SK-N-SH (cell line): ENCODE results near the gene BAZ1A. TPM values are rescaled to one million over a fixed set of nuclear protein-coding genes. Genes with fewer than 3 reads are reported as not detected.

Experiments used
- CTCF ChIA-PET: fragments of 300-600, 350-600 bp; formaldehyde crosslinking; extraction: SDS; loops from one replicate; lab custom pipeline; 2021; lab: Yijun Ruan, JAX
- POLR2A ChIA-PET: fragments of 350-600 bp; sonication (Branson Sonifier 250); formaldehyde crosslinking; extraction: SDS; loops from one replicate; lab custom pipeline; 2020; ENCODE audit warnings: antibody characterized with exemption, inconsistent platforms; lab: Yijun Ruan, JAX
- DNase-seq: peaks from one replicate; pipeline ENCODE4 v3.0.0; 2012
- H2AFZ ChIP-seq: fragments of 200-600 bp; sonication (generic); 2 replicates; pipeline ENCODE4 v1.8.1; 2016; ENCODE audit warnings: antibody characterized with exemption, mild to moderate bottlenecking, low read depth
- H3F3A ChIP-seq: fragments of 200-600 bp; sonication (generic); replicated peaks from 2 replicates; pipeline ENCODE3; 2016; ENCODE audit warnings: antibody characterized with exemption, mild to moderate bottlenecking; ENCODE audit not compliant: insufficient read depth
- H3K27ac ChIP-seq, 2 experiments: fragments of 200-500 bp in 1 of 2; fragments of 200-600 bp in 1 of 2; sonication (Bioruptor generic) in 1 of 2; sonication (generic), shearing (Covaris generic) in 1 of 2; 2 replicates each; pipeline versions ENCODE4 v1.5.1 to v1.6.1; 2014 to 2016; ENCODE audit warnings: low read depth in 2 of 2, inconsistent platforms in 1 of 2, low read length in 1 of 2, mild to moderate bottlenecking in 1 of 2, mixed read lengths in 1 of 2
- H3K27me3 ChIP-seq: fragments of 200-600 bp; sonication (generic), shearing (Covaris generic); 2 replicates; pipeline ENCODE4 v1.6.1; 2016; ENCODE audit warnings: mixed run types; ENCODE audit not compliant: insufficient read depth
- H3K36me3 ChIP-seq, 2 experiments: fragments of 200-500 bp in 1 of 2; fragments of 200-600 bp in 1 of 2; sonication (Bioruptor generic) in 1 of 2; sonication (generic) in 1 of 2; replicated peaks in 1 of 2; 2 replicates each; pipeline versions ENCODE3 to v1.5.1; 2014 to 2016; ENCODE audit warnings: low read length in 1 of 2, mild to moderate bottlenecking in 1 of 2; ENCODE audit not compliant: insufficient read depth in 2 of 2, control insufficient read depth in 1 of 2
- H3K4me1 ChIP-seq, 2 experiments: fragments of 200-500 bp in 1 of 2; fragments of 200-600 bp in 1 of 2; sonication (Bioruptor generic) in 1 of 2; sonication (generic), shearing (Covaris generic) in 1 of 2; 2 replicates each; pipeline versions ENCODE4 v1.5.1 to v1.6.1; 2014 to 2016; ENCODE audit warnings: low read depth in 1 of 2, low read length in 1 of 2, mixed run types in 1 of 2; ENCODE audit not compliant: insufficient read depth in 2 of 2, control insufficient read depth in 1 of 2
- H3K4me2 ChIP-seq: fragments of 200-600 bp; sonication (generic), shearing (Covaris generic); 2 replicates; pipeline ENCODE4 v1.6.1; 2017; ENCODE audit warnings: mixed run types
- H3K4me3 ChIP-seq, 2 experiments: fragments of 200-500 bp in 1 of 2; fragments of 200-600 bp in 1 of 2; sonication (Bioruptor generic) in 1 of 2; sonication (generic), shearing (Covaris generic) in 1 of 2; 2 replicates each; pipeline versions ENCODE4 v1.5.1 to v1.8.1; 2014 to 2016; ENCODE audit warnings: low read depth in 2 of 2, inconsistent platforms in 1 of 2, low read length in 1 of 2, mild to moderate bottlenecking in 1 of 2, mixed read lengths in 1 of 2, moderate library complexity in 1 of 2
- H3K79me2 ChIP-seq: fragments of 200-600 bp; sonication (generic); 2 replicates; pipeline ENCODE4 v1.8.1; 2017; ENCODE audit warnings: mild to moderate bottlenecking; ENCODE audit not compliant: insufficient read depth
- H3K9ac ChIP-seq: fragments of 200-600 bp; sonication (generic); 2 replicates; pipeline ENCODE4 v1.6.1; 2017; ENCODE audit warnings: mixed run types
- H3K9me2 ChIP-seq: fragments of 200-600 bp; sonication (generic); 2 replicates; pipeline ENCODE4 v1.6.1; 2017; ENCODE audit warnings: mixed run types
- H3K9me3 ChIP-seq: fragments of 200-600 bp; sonication (generic); 2 replicates; pipeline ENCODE4 v1.6.1; 2017; ENCODE audit warnings: mixed run types, mild to moderate bottlenecking, moderate library complexity
- H4K20me1 ChIP-seq: fragments of 200-600 bp; sonication (generic); 2 replicates; pipeline ENCODE4 v1.6.1; 2017; ENCODE audit warnings: mild to moderate bottlenecking, mixed run types; ENCODE audit not compliant: insufficient read depth
- EZH2phosphoT487 ChIP-seq: fragments of 200-600 bp; sonication (generic); IDR thresholded peaks from 2 replicates; pipeline ENCODE4 v1.6.1; 2017; ENCODE audit warnings: low read depth, mixed run types, mild to moderate bottlenecking, antibody characterized with exemption, moderate library complexity, borderline replicate concordance
- FOXM1 ChIP-seq: IDR thresholded peaks from 2 replicates; pipeline ENCODE4 v1.4.0; 2012; ENCODE audit warnings: low read depth, mild to moderate bottlenecking
- GABPA ChIP-seq: IDR thresholded peaks from 2 replicates; pipeline ENCODE4 v1.4.0; 2012; ENCODE audit warnings: low read depth, mild to moderate bottlenecking
- IRF3 ChIP-seq: fragments of 150-350 bp; IDR thresholded peaks from 2 replicates; pipeline ENCODE4 v1.6.1; 2016; ENCODE audit warnings: mild to moderate bottlenecking, low read depth, low read length
- JUND ChIP-seq: IDR thresholded peaks from 2 replicates; pipeline ENCODE4 v1.4.0; 2012
- MEF2A ChIP-seq: IDR thresholded peaks from 2 replicates; pipeline ENCODE4 v1.4.0; 2012; ENCODE audit warnings: low read depth, borderline replicate concordance
- NRF1 ChIP-seq: IDR thresholded peaks from 2 replicates; pipeline ENCODE4 v1.6.1; 2012; ENCODE audit warnings: low read depth, mild to moderate bottlenecking, low read length
- REST ChIP-seq: IDR thresholded peaks from 2 replicates; pipeline ENCODE4 v1.6.1; 2012; ENCODE audit warnings: mild to moderate bottlenecking, low read depth, low read length, moderate library complexity
- TAF1 ChIP-seq: IDR thresholded peaks from 2 replicates; pipeline ENCODE4 v1.6.1; 2012; ENCODE audit warnings: low read depth, mild to moderate bottlenecking, low read length, moderate library complexity, borderline replicate concordance
- TEAD4 ChIP-seq: IDR thresholded peaks from 2 replicates; pipeline ENCODE4 v1.4.0; 2012; ENCODE audit warnings: mild to moderate bottlenecking, borderline replicate concordance; ENCODE audit not compliant: insufficient read depth
- USF2 ChIP-seq: fragments of 150-350 bp; IDR thresholded peaks from 2 replicates; pipeline ENCODE4 v1.6.1; 2017; ENCODE audit warnings: antibody characterized with exemption, low read length, low read depth, borderline replicate concordance
- ZBTB33 ChIP-seq: IDR thresholded peaks from 2 replicates; pipeline ENCODE4 v1.4.0; 2012; ENCODE audit warnings: low read depth, borderline replicate concordance
- WGBS: methylation state at CpG from one replicate; pipeline ENCODE4 v1.1.6; 2017; ENCODE audit warnings: low lambda C conversion rate; 5-methylcytosine and 5-hydroxymethylcytosine counted together
- polyA plus RNA-seq, 3 experiments: library from polyadenylated mRNA; depleted of rRNA; stranded (reverse); fragments of >200 nt; gene quantifications; 2 replicates each; pipeline ENCODE4 v1.2.3, GENCODE V29; 2012
- TF ChIP-seq, protein P1 (sequence below): IDR thresholded peaks from 2 replicates; pipeline ENCODE4; 2012

The BAZ1A gene
- polyA plus RNA-seq, 1 of the 3 experiments (the other 2 are of a cell fraction), result 17.4 TPM

DNA sequence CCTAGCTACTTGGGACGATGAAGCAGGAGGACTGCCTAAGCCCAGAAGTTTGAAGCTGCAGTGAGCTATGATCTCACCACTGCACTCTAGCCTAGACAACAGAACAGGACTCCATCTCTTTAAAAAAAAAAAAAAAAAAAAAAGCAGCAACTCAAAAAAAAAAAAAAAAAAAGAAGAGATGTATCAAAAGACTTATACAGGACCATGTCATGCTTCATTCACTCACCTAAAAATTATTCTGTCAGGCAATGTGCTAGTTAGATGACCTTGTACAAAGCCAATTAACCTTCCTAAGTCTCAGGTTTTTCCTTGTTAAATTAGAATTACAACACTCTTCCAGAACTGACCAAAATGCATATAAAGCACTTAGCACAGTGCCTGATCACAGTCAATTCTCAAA lies 50.9 kb downstream of the BAZ1A start (continued):
- TF ChIP-seq TAF1 (no peak), GABPA (no peak), IRF3 (no peak), REST (no peak), USF2 (no peak), EZH2phosphoT487 (no peak), JUND (no peak)
- TF ChIP-seq, protein P1, sequence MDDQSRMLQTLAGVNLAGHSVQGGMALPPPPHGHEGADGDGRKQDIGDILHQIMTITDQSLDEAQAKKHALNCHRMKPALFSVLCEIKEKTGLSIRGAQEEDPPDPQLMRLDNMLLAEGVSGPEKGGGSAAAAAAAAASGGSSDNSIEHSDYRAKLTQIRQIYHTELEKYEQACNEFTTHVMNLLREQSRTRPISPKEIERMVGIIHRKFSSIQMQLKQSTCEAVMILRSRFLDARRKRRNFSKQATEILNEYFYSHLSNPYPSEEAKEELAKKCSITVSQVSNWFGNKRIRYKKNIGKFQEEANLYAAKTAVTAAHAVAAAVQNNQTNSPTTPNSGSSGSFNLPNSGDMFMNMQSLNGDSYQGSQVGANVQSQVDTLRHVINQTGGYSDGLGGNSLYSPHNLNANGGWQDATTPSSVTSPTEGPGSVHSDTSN, result no peak
- TF ChIP-seq, all 33 proteins: peak for 0

DNA sequence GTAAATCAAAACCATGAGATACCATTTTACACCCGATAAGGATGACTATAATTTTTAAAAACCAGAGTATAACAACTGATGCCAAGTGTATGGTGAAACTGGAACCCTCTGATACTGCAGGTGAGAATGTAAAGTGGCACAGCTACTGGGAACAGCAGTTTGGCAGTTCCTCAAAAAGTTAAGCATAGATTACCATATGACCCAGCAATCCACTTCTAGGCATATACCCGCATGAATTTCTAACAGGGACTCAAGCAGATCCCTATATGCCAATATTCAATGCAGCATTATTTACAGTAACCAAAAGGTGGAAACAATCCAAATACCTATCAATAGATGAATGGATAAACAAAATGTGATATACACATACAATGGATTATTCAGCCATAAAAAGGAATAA lies 57.4 kb downstream of the BAZ1A start:
- Histone ChIP-seq H3K4me1 (no peaks in the 10 kb centered on the region), H3K27me3 (no peaks in the 10 kb centered on the region), H3K9ac (no peak overlapping the region), H4K20me1 (no peaks in the 10 kb centered on the region), H3K9me3 (no peaks in the 10 kb centered on the region), H3K79me2 (peaks cover 56% of the 10 kb centered on the region), H3K36me3 (peaks cover 5 to 56% of the 10 kb centered on the region in 2 experiments), H2AFZ (no peak overlapping the region), H3K4me2 (no peak overlapping the region), H3K4me3 (no peak overlapping the region), H3K27ac (no peak overlapping the region), H3F3A (no peaks in the 10 kb centered on the region), H3K9me2 (no peaks in the 10 kb centered on the region; the same call in 1 of the 2 replicates)
- DNase-seq, result no peak
- 100% methylated on average over 2 of the region's 2 CpGs for WGBS
- ChIA-PET CTCF (no interaction called here), POLR2A (no interaction called here)
- no peak for TF ChIP-seq MEF2A
- no peak for TF ChIP-seq TAF1
- TF ChIP-seq REST, result no peak
- TF ChIP-seq TEAD4, result no peak
- TF ChIP-seq USF2, result no peak
- TF ChIP-seq FOXM1, result no peak
- no peak for TF ChIP-seq NRF1
- TF ChIP-seq IRF3, result no peak
- TF ChIP-seq ZBTB33, result no peak
